HAP-1 (cell line): ENCODE measurements around the gene SERINC3.

Source experiments
- DNase-seq, 2 experiments: peaks; one replicate each; pipeline ENCODE4 v3.0.0-alpha.2; 2016 to 2020; ENCODE audit warnings: low spot score in 2 of 2
- H3K27me3 ChIP-seq: fragments of 250-450 bp; sonication (Bioruptor Pico); 2 replicates; pipeline ENCODE4 v1.5.1; 2020; ENCODE audit warnings: low read depth, mild to moderate bottlenecking, moderate library complexity
- H3K36me3 ChIP-seq: fragments of 250-450 bp; sonication (Bioruptor Pico); replicated peaks from 2 replicates; pipeline ENCODE4 v1.5.1; 2020; ENCODE audit warnings: mild to moderate bottlenecking
- H3K4me1 ChIP-seq: fragments of 250-450 bp; sonication (Bioruptor Pico); 2 replicates; pipeline ENCODE4 v1.5.1; 2020; ENCODE audit warnings: mild to moderate bottlenecking
- H3K4me3 ChIP-seq: fragments of 250-450 bp; sonication (Bioruptor Pico); 2 replicates; pipeline ENCODE4 v1.5.1; 2020; ENCODE audit warnings: mild to moderate bottlenecking, moderate library complexity
- H3K9me3 ChIP-seq: fragments of 250-450 bp; sonication (Bioruptor Pico); 2 replicates; pipeline ENCODE4 v1.5.1; 2020; ENCODE audit warnings: mild to moderate bottlenecking, moderate library complexity
- in situ Hi-C: fragments of 300-500 bp; cut with MboI; formaldehyde crosslinking; loops from 3 replicates; pipeline ENCODE4 v1.14.3; 2020; ENCODE audit warnings: low sequenced_read_pairs, inconsistent platforms, mixed read lengths

SERINC3 gene

GRCh38 chr20:44547419-44547818 lies 25.5 kb upstream of the SERINC3 start:
- no peak overlapping the region for H3K4me3 ChIP-seq
- H3K4me1 ChIP-seq = peaks cover 6% of the 10 kb centered on the region; the same call in 1 of the 2 replicates
- H3K27me3 ChIP-seq = no peaks in the 10 kb centered on the region
- no peak for DNase-seq
- no peaks in the 10 kb centered on the region for H3K36me3 ChIP-seq
- no peaks in the 10 kb centered on the region for H3K9me3 ChIP-seq
- in situ Hi-C loops = no loop called here

- no peaks in the 10 kb centered on the region for H3K36me3 ChIP-seq
- no peaks in the 10 kb centered on the region for H3K27me3 ChIP-seq
- H3K4me3 ChIP-seq = no peak overlapping the region
- H3K9me3 ChIP-seq = no peaks in the 10 kb centered on the region
- in situ Hi-C loops = no loop called here
- peaks cover 6% of the 10 kb centered on the region; the same call in 1 of the 2 replicates for H3K4me1 ChIP-seq
- DNase-seq = no peak
Measured at GRCh38 chr20:44544263-44544662, 22.4 kb upstream of the SERINC3 start.

GRCh38 chr20:44543358-44543757 lies 21.5 kb upstream of the SERINC3 start:
- in situ Hi-C loops = no loop called here
- no peak for DNase-seq

GRCh38 chr20:44542890-44543289 lies 21.0 kb upstream of the SERINC3 start:
- H3K36me3 ChIP-seq = no peaks in the 10 kb centered on the region
- no peaks in the 10 kb centered on the region for H3K27me3 ChIP-seq
- H3K9me3 ChIP-seq = no peaks in the 10 kb centered on the region
- in situ Hi-C loops = no loop called here
- H3K4me3 ChIP-seq = no peak overlapping the region
- DNase-seq = no peak
- no peaks in the 10 kb centered on the region for H3K4me1 ChIP-seq

More at GRCh38 chr20:44543358-44543757, 21.5 kb upstream of the SERINC3 start:
- Histone ChIP-seq H3K36me3 (no peaks in the 10 kb centered on the region), H3K4me3 (no peak overlapping the region), H3K4me1 (peaks cover 4% of the 10 kb centered on the region; the same call in 1 of the 2 replicates), H3K9me3 (no peaks in the 10 kb centered on the region), H3K27me3 (no peaks in the 10 kb centered on the region)

GRCh38 chr20:44541992-44542391 lies 20.1 kb upstream of the SERINC3 start:
- in situ Hi-C loops = no loop called here
- no peaks in the 10 kb centered on the region for H3K36me3 ChIP-seq
- no peak overlapping the region for H3K4me3 ChIP-seq
- DNase-seq = no peak
- H3K4me1 ChIP-seq = no peaks in the 10 kb centered on the region
- H3K9me3 ChIP-seq = no peaks in the 10 kb centered on the region
- no peaks in the 10 kb centered on the region for H3K27me3 ChIP-seq

- DNase-seq = no peak
- Histone ChIP-seq H3K27me3 (no peaks in the 10 kb centered on the region), H3K36me3 (no peaks in the 10 kb centered on the region), H3K4me1 (no peaks in the 10 kb centered on the region), H3K4me3 (no peak overlapping the region), H3K9me3 (no peaks in the 10 kb centered on the region)
- in situ Hi-C loops = no loop called here
Measured at GRCh38 chr20:44540834-44541233, 19.0 kb upstream of the SERINC3 start.

- Histone ChIP-seq H3K4me3 (no peak overlapping the region), H3K36me3 (no peaks in the 10 kb centered on the region), H3K4me1 (no peaks in the 10 kb centered on the region), H3K9me3 (no peaks in the 10 kb centered on the region), H3K27me3 (no peaks in the 10 kb centered on the region)
- DNase-seq = no peak
- in situ Hi-C loops = no loop called here
Measured at GRCh38 chr20:44537993-44538392, 16.1 kb upstream of the SERINC3 start.

- Histone ChIP-seq H3K27me3 (no peaks in the 10 kb centered on the region), H3K9me3 (no peaks in the 10 kb centered on the region), H3K4me3 (no peak overlapping the region), H3K36me3 (no peaks in the 10 kb centered on the region), H3K4me1 (peaks cover 4% of the 10 kb centered on the region)
- no peak for DNase-seq
- in situ Hi-C loops = no loop called here
Measured at GRCh38 chr20:44536175-44536574, 14.3 kb upstream of the SERINC3 start.

GRCh38 chr20:44533928-44534327 lies 12.1 kb upstream of the SERINC3 start:
- H3K36me3 ChIP-seq = no peaks in the 10 kb centered on the region
- DNase-seq = no peak
- in situ Hi-C loops = no loop called here
- no peaks in the 10 kb centered on the region for H3K9me3 ChIP-seq
- no peaks in the 10 kb centered on the region for H3K27me3 ChIP-seq
- no peak overlapping the region for H3K4me3 ChIP-seq
- H3K4me1 ChIP-seq = peaks cover 5% of the 10 kb centered on the region

GRCh38 chr20:44532981-44533331 lies 11.1 kb upstream of the SERINC3 start:
- no peaks in the 10 kb centered on the region for H3K36me3 ChIP-seq
- H3K4me3 ChIP-seq = no peak overlapping the region
- H3K27me3 ChIP-seq = no peaks in the 10 kb centered on the region
- DNase-seq = no peak
- H3K9me3 ChIP-seq = no peaks in the 10 kb centered on the region
- H3K4me1 ChIP-seq = peaks cover 5% of the 10 kb centered on the region
- in situ Hi-C loops = no loop called here

- peaks cover 5% of the 10 kb centered on the region for H3K4me1 ChIP-seq
- H3K36me3 ChIP-seq = no peaks in the 10 kb centered on the region
- H3K9me3 ChIP-seq = no peaks in the 10 kb centered on the region
- H3K27me3 ChIP-seq = no peaks in the 10 kb centered on the region
- peak overlapping the region; percentile 38 for H3K4me3 ChIP-seq
- no peak for DNase-seq
- in situ Hi-C loops = no loop called here
Measured at GRCh38 chr20:44532259-44532980, 10.6 kb upstream of the SERINC3 start.

GRCh38 chr20:44528309-44528708 lies 6.4 kb upstream of the SERINC3 start:
- H3K27me3 ChIP-seq = no peaks in the 10 kb centered on the region
- no peak for DNase-seq
- no peaks in the 10 kb centered on the region for H3K9me3 ChIP-seq
- peaks cover 5% of the 10 kb centered on the region for H3K4me1 ChIP-seq
- H3K36me3 ChIP-seq = no peaks in the 10 kb centered on the region
- in situ Hi-C loops = no loop called here
- H3K4me3 ChIP-seq = no peak overlapping the region

GRCh38 chr20:44527716-44528199 lies 5.9 kb upstream of the SERINC3 start:
- Histone ChIP-seq H3K9me3 (no peaks in the 10 kb centered on the region), H3K36me3 (no peaks in the 10 kb centered on the region), H3K4me3 (no peak overlapping the region), H3K27me3 (no peaks in the 10 kb centered on the region), H3K4me1 (peaks cover 5% of the 10 kb centered on the region)
- DNase-seq = no peak
- in situ Hi-C loops = no loop called here

- Histone ChIP-seq H3K36me3 (no peaks in the 10 kb centered on the region), H3K4me3 (no peak overlapping the region), H3K4me1 (peaks cover 2% of the 10 kb centered on the region), H3K9me3 (no peaks in the 10 kb centered on the region), H3K27me3 (no peaks in the 10 kb centered on the region)
- in situ Hi-C loops = no loop called here
- DNase-seq = no peak
Measured at GRCh38 chr20:44526129-44526528, 4.3 kb upstream of the SERINC3 start.

- H3K4me1 ChIP-seq = peaks cover 6% of the 10 kb centered on the region
- no peaks in the 10 kb centered on the region for H3K9me3 ChIP-seq
- H3K27me3 ChIP-seq = no peaks in the 10 kb centered on the region
- DNase-seq = no peak
- in situ Hi-C loops = no loop called here
- H3K36me3 ChIP-seq = no peaks in the 10 kb centered on the region
- no peak overlapping the region for H3K4me3 ChIP-seq
Measured at GRCh38 chr20:44523746-44524145, 1.9 kb upstream of the SERINC3 start.
